ENCODE measurements around the gene PCDHGC5. TPM values are rescaled to one million over a fixed set of nuclear protein-coding genes. Genes with fewer than 3 reads are reported as not detected.
A peak's percentile ranks its signal among the peaks of the same experiment; 100 is the strongest.

The PCDHGC5 gene
- total and polyA plus RNA-seq, 9 of the 15 experiments (the other 6 are each of a cell fraction or from before 2014, with no cell fraction given): not detected

DNA sequence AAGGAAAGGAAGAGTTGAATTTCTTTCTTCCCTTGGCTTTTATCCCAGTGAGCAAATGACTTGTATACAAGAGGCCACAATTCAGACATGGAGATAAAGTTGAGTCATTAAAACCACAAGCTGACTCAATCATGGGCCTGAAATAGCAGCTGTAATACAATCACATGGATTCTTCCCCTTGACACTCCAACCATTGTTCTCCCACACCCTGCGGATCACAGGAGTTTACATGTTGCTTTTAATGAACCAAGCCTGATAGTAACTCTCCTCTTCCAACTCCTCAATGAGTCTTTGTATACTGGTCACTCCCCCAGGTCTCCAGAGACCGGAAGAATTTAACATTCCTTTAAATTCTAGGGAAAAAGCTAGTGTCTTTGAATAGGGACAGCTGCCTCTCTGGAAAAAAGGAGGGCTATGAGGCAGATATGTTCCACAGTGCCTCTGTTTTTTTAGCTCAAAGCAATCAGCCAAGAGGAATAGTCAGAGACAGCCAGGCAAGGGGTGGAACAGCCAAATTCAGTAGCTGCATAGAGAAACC lies 32.4 kb downstream of the PCDHGC5 start:
- DNase-seq (ENCODE audit: extremely low read depth in 1 of 4, low spot score in 3 of 4) (peak in 2 of 4 experiments; percentile 36 to 53), ATAC-seq (peak; percentile 15; the same call in 2 of the 3 replicates), FAIRE-seq (peak; percentile 67)
- Histone ChIP-seq H3K27ac (ENCODE audit: extremely low read depth, low read depth, low read length) (peak overlapping the region; percentile 32; the same call in 2 of the 3 replicates), H3K27me3 (ENCODE audit: control insufficient read depth in 2 of 2, insufficient read depth in 2 of 2, low read length in 2 of 2) (no peaks in the 10 kb centered on the region), H3K9me1 (ENCODE audit: control insufficient read depth, insufficient read depth, low read length) (no peaks in the 10 kb centered on the region), H3K9ac (ENCODE audit: insufficient read depth in 1 of 2, low read depth in 2 of 2, low read length in 2 of 2) (no peak overlapping the region), H3K9me3 (replicated peaks; ENCODE audit: control insufficient read depth, insufficient read depth, low read depth, low read length) (no peaks in the 10 kb centered on the region), H4K20me1 (replicated peaks; ENCODE audit: control insufficient read depth, insufficient read depth, low read length) (no peaks in the 10 kb centered on the region; the same call in 1 of the 2 replicates), H3K36me3 (ENCODE audit: control insufficient read depth, insufficient read depth, low read length) (peaks cover 99% of the 10 kb centered on the region), H3K4me3 (no peak overlapping the region), H3K79me2 (ENCODE audit: control insufficient read depth, insufficient read depth, low read length) (no peaks in the 10 kb centered on the region), H3K4me1 (replicated peaks in 1 of 2; ENCODE audit: control insufficient read depth in 2 of 2, insufficient read depth in 2 of 2, low read length in 2 of 2) (peaks cover 0 to 7% of the 10 kb centered on the region in 2 experiments; a peak in 2 of 5 replicates), H2AFZ (ENCODE audit: low read depth, low read length) (no peak overlapping the region), H3K4me2 (ENCODE audit: insufficient read depth, low read length) (no peak overlapping the region)
- POLR2A ChIA-PET: interaction anchor here (0.7 to 1.0 kb wide), 4 partner anchors 10 to 550 kb away, joined by 3 read pairs; partner anchors contain the start of gene PCDHGB1
- in situ Hi-C loops (cut with MboI): loop anchor here (5.0 kb wide), 1 partner anchor 99 kb away; the partner anchor contains the start of gene PCDHGA11
- WGBS (ENCODE audit: insufficient coverage, low coverage, missing lambda C conversion rate): 52% methylated on average over 2 of the region's 2 CpGs
- intact Hi-C loops (cut with micrococcal nuclease): loop anchor here (5.0 kb wide), 1 partner anchor 109 kb away; the partner anchor contains the start of gene PCDHGA10
- BruUV-seq (replicated peaks): no TSS peak
- CTCF ChIA-PET (ENCODE audit: low intra/inter-chr PET ratio): no interaction called here
- TF ChIP-seq CBFA2T2 (conservative IDR thresholded peaks at IDR 0.05) (peak; percentile 35), MEF2A (IDR thresholded peaks at IDR 0.05; ENCODE audit: control insufficient read depth, low read depth, low read length) (peak; percentile 92), NCOA4 (IDR thresholded peaks at IDR 0.05; ENCODE audit: partially characterized antibody) (no peak), ZNF175 (CRISPR knock-in tag; IDR thresholded peaks at IDR 0.05; ENCODE audit: low read depth) (0 out of 2 replicates have a peak, but pooled peaks have one; percentile 24), JUNB (CRISPR knock-in tag; conservative IDR thresholded peaks at IDR 0.05) (peak; percentile 63; the same call in 1 of the 2 replicates), CREM (IDR thresholded peaks at IDR 0.05; ENCODE audit: low read depth) (0 out of 2 replicates have a peak, but pooled peaks have one; percentile 6), ETV1 (tag; conservative IDR thresholded peaks at IDR 0.05; ENCODE audit: low read depth) (no peak)
- TF ChIP-seq, protein P1, sequence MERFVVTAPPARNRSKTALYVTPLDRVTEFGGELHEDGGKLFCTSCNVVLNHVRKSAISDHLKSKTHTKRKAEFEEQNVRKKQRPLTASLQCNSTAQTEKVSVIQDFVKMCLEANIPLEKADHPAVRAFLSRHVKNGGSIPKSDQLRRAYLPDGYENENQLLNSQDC (CRISPR knock-in tag; IDR thresholded peaks at IDR 0.05): no peak
- TF ChIP-seq, protein P2, sequence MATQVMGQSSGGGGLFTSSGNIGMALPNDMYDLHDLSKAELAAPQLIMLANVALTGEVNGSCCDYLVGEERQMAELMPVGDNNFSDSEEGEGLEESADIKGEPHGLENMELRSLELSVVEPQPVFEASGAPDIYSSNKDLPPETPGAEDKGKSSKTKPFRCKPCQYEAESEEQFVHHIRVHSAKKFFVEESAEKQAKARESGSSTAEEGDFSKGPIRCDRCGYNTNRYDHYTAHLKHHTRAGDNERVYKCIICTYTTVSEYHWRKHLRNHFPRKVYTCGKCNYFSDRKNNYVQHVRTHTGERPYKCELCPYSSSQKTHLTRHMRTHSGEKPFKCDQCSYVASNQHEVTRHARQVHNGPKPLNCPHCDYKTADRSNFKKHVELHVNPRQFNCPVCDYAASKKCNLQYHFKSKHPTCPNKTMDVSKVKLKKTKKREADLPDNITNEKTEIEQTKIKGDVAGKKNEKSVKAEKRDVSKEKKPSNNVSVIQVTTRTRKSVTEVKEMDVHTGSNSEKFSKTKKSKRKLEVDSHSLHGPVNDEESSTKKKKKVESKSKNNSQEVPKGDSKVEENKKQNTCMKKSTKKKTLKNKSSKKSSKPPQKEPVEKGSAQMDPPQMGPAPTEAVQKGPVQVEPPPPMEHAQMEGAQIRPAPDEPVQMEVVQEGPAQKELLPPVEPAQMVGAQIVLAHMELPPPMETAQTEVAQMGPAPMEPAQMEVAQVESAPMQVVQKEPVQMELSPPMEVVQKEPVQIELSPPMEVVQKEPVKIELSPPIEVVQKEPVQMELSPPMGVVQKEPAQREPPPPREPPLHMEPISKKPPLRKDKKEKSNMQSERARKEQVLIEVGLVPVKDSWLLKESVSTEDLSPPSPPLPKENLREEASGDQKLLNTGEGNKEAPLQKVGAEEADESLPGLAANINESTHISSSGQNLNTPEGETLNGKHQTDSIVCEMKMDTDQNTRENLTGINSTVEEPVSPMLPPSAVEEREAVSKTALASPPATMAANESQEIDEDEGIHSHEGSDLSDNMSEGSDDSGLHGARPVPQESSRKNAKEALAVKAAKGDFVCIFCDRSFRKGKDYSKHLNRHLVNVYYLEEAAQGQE (IDR thresholded peaks at IDR 0.05; ENCODE audit: borderline replicate concordance): peak; percentile 3; the same call in 1 of the 2 replicates
- TF ChIP-seq, protein P2 (CRISPR knock-in tag; IDR thresholded peaks at IDR 0.05; ENCODE audit: low read depth): no peak

Measured in K562 (cell line).